Lower lobe of right lung (tissue), 2 donors: ENCODE measurements around the gene ITGA3. TPM values are rescaled to one million over a fixed set of nuclear protein-coding genes. Genes with fewer than 3 reads are reported as not detected.

Experiments used
- ATAC-seq, 2 donors: fragments of 200-7000 bp; cut with Tn5 transposase; one replicate each; pipeline ENCODE4 v1.9.1; 2020 to 2022; ENCODE audit warnings: mild to moderate bottlenecking in 2 of 2, moderate library complexity in 2 of 2
- DNase-seq: peaks from one replicate; pipeline ENCODE4 v3.0.0-alpha.2; 2020
- H3K27ac ChIP-seq: fragments of 200-600 bp; one replicate; pipeline ENCODE4 v1.8.0; 2022
- H3K27me3 ChIP-seq: fragments of 200-600 bp; one replicate; pipeline ENCODE4 v1.8.0; 2022; ENCODE audit warnings: low read depth
- H3K36me3 ChIP-seq: fragments of 200-600 bp; one replicate; pipeline ENCODE4 v1.8.0; 2022; ENCODE audit warnings: mild to moderate bottlenecking
- H3K4me1 ChIP-seq: fragments of 200-600 bp; one replicate; pipeline ENCODE4 v1.8.0; 2022
- H3K4me3 ChIP-seq: fragments of 200-600 bp; one replicate; pipeline ENCODE4 v1.8.0; 2022; ENCODE audit warnings: mild to moderate bottlenecking
- H3K9me3 ChIP-seq: fragments of 200-600 bp; one replicate; pipeline ENCODE4 v1.8.0; 2022
- CTCF ChIP-seq: fragments of 200-600 bp; IDR thresholded peaks from one replicate; pipeline ENCODE4 v1.8.0; 2022; ENCODE audit warnings: antibody characterized with exemption, mild to moderate bottlenecking
- intact Hi-C: fragments of 100-400 bp; cut with DNase I; formaldehyde crosslinking; loops from one replicate; pipeline ENCODE4 v1.11.0; 2022
- total RNA-seq: library from RNA; stranded (reverse); fragmentation: NEBNext Ultra II Directional; extraction: Animal tissue kit (Norgen Biotek cat#: 25700); gene quantifications from one replicate; pipeline ENCODE4 v1.2.1, GENCODE V29; 2021
- donor health status: DM: no; HTN: yes; CAD: no; lungs with severe emphysema.

ITGA3 gene
- total RNA-seq, 1 donor from 2014 or later: 162 TPM

- peaks cover 27% of the 10 kb centered on the region for H3K4me1 ChIP-seq
- no peaks in the 10 kb centered on the region for H3K9me3 ChIP-seq
- H3K27ac ChIP-seq: no peak overlapping the region
- TF ChIP-seq CTCF: no peak
- ATAC-seq (no peak), DNase-seq (no peak)
- intact Hi-C loops: no loop called here
- H3K27me3 ChIP-seq: peaks cover 19% of the 10 kb centered on the region
- no peaks in the 10 kb centered on the region for H3K36me3 ChIP-seq
- H3K4me3 ChIP-seq: no peak overlapping the region
Measured at GRCh38 chr17:50125420-50125997, 69.6 kb downstream of the ITGA3 start.

DNA sequence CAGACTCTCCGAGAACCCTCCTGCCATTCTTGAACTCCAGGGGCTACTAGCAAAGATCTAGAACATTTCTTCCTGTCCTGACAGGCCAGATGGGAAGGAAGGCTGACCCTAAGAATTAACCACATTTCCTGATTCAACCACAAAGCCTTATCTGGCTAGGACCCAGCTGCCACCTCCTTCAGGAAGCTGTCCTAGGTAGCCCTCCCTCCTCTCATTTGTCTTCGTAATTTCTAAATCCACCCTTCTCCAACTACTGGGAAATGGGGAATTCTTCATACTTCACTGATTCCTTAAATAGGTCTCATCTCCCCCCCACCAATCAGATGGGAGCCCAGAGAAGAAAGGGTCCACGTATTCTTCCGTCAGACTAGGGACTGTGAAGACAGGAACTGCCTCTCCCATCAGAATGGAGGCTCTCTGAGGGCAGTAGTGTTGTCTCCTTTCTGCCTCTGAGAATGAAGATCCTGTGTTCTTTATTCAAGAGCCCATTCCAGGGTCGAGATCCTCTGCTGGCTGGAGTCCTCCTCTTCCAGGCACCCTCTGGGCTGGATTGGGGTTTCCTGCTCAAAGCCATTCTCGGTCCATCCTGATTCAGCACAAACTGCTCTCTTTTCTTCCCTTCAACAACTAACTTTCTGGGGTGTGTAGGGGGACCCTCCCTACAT lies 71.9 kb downstream of the ITGA3 start:
- Histone ChIP-seq H3K27me3 (peaks cover 21% of the 10 kb centered on the region), H3K9me3 (no peaks in the 10 kb centered on the region), H3K27ac (no peak overlapping the region), H3K4me3 (no peak overlapping the region), H3K4me1 (peaks cover 33% of the 10 kb centered on the region), H3K36me3 (no peaks in the 10 kb centered on the region)
- intact Hi-C loops: no loop called here
- no peak for DNase-seq
- no peak for ATAC-seq
- TF ChIP-seq CTCF: no peak

DNA sequence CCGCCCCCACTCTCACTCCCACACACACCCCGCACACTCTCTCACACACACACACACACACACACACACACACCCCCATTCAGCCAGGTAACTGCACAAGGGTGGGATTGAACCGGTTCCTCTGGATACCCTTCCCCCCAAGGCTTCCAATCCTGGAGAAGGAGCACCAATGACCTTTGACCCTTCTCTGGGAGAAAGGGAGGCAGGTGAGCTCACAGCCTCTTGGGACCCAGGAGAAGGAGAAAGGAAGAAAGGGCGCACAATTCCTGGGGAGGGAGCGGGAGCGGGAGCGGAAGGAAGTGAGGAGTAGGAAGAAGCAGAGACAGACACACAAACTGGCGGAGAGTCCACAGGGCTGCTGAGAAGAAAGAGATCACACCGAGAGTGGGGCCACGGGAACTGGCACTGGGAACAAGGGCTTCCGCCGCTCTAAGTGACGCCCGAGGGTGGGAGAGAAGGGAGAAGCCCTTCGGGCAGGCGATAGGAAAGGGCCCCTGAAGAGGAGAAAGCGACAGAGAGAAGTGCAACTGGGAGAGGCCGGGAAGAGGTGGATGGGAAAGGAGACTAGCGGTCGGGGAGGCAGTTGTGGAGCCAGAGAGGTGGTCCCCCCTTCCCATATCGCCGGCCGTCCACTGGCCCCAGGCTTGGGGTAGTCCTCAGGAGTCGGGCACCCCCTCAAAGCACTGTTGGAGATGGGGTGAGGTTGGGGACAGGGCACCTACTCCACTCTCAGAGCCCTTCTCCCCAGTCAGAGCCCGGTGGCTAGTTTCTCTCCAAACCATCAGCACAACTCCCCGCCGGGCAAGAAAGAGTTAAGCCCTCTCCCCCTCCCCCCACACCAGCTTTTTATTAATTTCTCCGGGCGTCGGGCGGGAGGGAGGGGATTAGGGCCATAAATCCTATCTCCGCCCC lies 72.8 kb downstream of the ITGA3 start:
- H3K27me3 ChIP-seq: peaks cover 21% of the 10 kb centered on the region
- H3K4me3 ChIP-seq: peak overlapping the region; percentile 51
- no peak for TF ChIP-seq CTCF
- ATAC-seq (peak in 1 of 2 donors; percentile 4), DNase-seq (no peak)
- H3K36me3 ChIP-seq: no peaks in the 10 kb centered on the region
- intact Hi-C loops: no loop called here
- no peaks in the 10 kb centered on the region for H3K9me3 ChIP-seq
- peaks cover 42% of the 10 kb centered on the region for H3K4me1 ChIP-seq
- no peak overlapping the region for H3K27ac ChIP-seq

DNA sequence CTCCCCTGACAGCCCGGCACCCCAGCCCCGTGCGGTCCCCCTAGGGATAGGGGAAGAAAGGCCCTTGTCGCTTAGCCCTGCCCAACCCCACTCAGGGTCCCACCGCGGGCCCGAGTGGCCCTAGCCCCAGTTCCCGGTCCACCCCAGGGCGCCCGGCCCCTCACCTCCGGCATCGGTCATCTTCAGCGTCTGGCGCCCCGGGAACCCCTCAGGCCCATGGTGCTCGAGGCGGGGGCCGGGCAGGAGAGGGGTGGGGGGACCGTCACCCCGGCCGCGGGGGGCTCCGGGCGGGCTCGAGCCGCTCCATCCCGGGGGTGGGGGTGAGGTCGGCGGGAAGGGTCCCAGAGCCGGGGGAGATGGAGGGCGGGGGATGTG lies 73.4 kb downstream of the ITGA3 start:
- DNase-seq: no peak
- ATAC-seq: peak; percentile 5 to 14
- intact Hi-C loops: no loop called here
- H3K36me3 ChIP-seq: peaks cover 2% of the 10 kb centered on the region
- TF ChIP-seq CTCF: no peak
- no peak overlapping the region for H3K27ac ChIP-seq
- H3K9me3 ChIP-seq: no peaks in the 10 kb centered on the region
- peak overlapping the region; percentile 51 for H3K4me3 ChIP-seq
- peaks cover 43% of the 10 kb centered on the region for H3K4me1 ChIP-seq
- peaks cover 21% of the 10 kb centered on the region for H3K27me3 ChIP-seq

GRCh38 chr17:50129728-50130558 lies 74.0 kb downstream of the ITGA3 start, which contains the start of gene SAMD14:
Gene SAMD14, minus strand, starts transcription at chr17:50130160. Its CDS starts 5,201 bp downstream, at chr17:50124959.
- H3K27ac ChIP-seq: no peak within 1 kb of the TSS
- TF ChIP-seq CTCF: no peak
- H3K9me3 ChIP-seq: no peaks in the 10 kb centered on the region
- peak within 1 kb of the TSS; percentile 51 for H3K4me3 ChIP-seq
- peaks cover 43% of the 10 kb centered on the region for H3K4me1 ChIP-seq
- peaks cover 9% of the 10 kb centered on the region for H3K36me3 ChIP-seq
- ATAC-seq (peak; percentile 37 to 44), DNase-seq (no peak)
- intact Hi-C loops: no loop called here
- H3K27me3 ChIP-seq: peaks cover 21% of the 10 kb centered on the region
